ENCODE results near the gene RGPD5.
"Not testable (repeated sequence)": the region's sequence is repeated elsewhere in the genome, so short reads cannot be mapped to it uniquely, and the experiment has no call there.

The RGPD5 gene

DNA sequence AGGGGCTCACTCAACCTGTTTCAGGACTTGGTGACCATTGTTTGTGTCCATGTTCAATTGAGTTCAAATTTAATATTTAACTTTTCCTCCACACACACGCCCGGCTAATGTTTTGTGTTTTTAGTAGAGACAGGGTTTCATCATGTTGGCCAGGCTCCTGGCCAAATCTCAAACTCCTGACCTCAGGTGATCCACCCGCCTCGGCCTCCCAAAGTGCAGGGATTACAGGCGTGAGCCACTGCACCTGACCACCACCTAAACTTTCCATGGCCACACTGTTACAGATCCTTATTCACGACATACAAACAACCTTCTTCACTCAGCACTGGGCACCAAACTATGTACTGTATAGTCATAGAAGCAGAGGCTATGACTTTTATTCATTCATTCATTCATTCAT, 100.0 kb downstream of the RGPD5 start:
- not testable (repeated sequence) for DNase-seq

DNA sequence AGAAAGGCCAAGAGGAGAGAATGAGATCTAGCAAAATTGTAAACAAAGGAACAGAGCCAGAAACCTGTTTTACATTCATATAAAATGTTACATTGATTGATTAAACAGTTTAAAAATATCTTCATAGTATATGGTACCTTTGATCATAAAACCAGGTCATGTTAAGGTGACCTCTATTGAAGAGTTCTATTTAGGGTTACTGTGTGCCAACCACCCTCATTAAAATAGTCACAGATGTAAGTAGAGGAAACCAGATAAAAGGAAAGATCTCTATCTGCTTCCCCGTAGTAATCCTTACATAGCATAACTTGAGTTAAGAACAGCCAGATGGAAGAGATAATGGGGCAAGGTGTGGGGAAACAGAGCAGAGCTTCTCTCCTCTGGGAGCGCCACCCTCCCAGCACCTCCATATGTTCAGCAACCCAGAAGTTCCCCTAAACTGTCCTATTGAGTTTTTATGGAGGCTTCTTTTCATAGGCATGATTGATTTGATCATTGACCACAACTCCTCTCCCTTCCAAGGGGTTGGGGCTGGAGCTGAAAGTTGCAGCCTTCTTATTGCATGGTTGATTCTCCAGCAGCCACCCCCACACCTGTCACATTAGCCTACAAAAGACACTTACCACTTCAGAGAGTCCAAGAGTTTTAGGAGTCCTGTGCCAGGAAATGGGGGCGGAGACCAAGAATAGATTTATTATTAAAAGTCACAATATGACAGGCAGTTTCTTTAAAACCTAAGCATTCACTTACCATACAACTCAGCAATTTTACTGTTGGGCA, 101.2 kb downstream of the RGPD5 start:
- DNase-seq = not testable (repeated sequence)

DNA sequence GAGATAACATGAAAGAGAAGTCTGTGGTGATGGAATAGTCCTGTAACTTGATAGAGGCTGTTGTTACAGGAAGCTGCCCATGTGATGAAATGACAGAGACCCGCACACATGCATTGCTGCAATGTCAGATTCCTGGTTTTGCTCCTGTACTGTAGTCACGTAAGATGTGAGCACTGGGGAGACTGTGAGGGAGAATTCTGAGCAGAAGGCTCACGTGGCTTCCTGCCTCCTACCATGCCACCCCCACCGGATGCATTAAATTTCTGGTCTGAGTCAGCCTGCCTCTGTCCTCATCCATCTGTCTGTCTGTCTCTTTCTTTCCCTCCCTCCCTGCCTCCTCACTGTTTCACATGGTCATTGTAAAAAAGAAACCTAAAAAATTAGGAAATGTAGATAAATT, 102.1 kb downstream of the RGPD5 start:
- not testable (repeated sequence) for DNase-seq

DNA sequence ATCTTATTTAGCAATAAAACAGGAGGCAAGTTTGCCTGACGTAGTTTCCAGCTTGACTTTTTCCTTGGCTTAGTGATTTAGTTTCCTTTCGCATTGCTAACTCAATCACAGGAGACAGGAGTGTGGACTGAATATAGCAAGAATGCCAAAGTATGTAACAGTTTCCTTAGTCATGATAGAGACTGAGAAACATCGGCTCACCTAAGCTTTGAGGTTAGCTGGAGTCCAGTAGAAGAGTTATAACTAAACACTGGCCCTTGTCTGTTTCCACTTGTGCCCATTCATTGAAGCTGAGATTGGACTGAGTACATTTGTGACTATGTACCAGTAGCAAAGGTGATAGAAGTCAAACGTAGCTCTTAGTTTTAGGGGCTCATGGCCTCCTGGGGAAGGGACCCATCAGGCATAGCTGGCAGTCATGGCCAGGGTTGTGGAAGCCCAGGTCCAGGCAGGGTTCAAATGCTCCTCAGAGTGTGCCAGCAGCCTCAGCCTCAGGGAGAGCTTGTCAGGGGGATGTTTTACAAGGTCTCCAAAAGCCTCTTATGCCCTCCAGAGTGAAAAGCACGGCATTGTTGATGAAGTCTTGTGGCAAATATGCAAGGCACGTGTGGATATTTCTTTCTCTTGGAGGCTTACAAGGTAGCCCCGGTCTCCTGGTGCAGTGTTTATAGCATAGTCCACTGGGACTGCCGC, 103.8 kb downstream of the RGPD5 start:
- not testable (repeated sequence) for DNase-seq

DNA sequence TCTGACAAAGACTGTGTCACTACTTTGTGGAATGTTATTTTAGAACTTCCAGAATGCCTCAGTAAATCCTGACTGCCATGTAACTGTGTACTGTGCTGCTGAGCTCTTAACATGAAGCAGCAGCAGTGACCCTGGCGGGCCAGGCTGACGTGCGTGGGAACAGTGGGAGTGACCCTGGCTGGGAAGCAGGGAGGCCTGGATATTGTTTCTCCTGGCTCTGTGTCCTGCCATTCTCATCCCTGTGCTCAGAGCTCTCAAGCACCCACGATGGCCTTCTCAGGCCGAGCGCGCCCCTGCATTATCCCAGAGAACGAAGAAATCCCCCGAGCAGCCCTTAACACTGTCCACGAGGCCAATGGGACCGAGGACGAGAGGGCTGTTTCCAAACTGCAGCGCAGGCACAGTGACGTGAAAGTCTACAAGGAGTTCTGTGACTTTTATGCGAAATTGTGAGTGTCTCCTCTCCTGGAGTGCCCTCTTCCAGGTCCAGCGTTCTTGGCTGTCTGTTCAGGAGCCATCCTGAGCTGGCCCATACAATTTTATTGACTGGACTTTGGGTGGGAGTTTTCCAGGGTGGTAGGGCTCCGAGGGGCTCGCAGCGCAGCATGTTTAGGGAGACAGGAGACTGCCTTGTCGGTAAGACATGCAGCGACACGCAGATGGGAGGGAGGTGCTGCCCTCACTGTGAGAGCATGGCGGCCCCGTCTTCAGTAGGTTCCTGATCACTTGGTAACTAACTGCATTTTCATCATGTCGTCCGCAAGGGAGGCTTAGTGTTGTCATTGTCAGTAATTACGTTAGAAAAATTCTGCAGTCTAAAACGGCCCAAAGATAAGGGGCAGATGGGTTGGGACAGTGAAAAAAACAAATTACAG, 104.6 kb downstream of the RGPD5 start, which contains the start of gene LIMS3:
Gene LIMS3, plus strand, starts transcription at position 227 of the 875 bp plus-strand sequence. Its CDS starts 41 bp downstream, at position 268.
- not testable (repeated sequence) for DNase-seq

DNA sequence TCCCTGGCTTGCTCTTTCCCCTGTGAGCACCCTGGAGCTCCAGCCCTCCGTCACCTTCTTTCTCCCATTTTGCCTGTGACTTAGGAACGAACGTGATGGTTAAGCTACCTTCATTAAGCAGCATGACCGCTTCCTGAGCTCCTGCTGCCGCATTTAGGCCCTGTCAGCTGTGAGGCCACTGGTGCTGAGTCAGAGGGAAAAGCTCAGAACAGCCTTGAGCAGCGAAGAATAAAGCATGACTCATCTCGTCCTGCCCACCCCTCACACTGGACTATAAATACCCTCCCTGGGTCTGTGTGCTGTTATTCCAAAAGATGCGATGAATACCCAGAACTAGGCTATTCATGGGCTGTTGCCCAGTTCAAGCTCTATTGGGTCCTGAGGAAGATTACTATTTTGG, 111.7 kb downstream of the RGPD5 start:
- DNase-seq = not testable (repeated sequence)
